Neural progenitor cell (in vitro differentiated cells): Measurements from ENCODE around the gene MDM2. TPM values are rescaled to one million over a fixed set of nuclear protein-coding genes. Genes with fewer than 3 reads are reported as not detected.

Experiments used
- DNase-seq: peaks from one replicate; pipeline ENCODE4 v3.0.0-alpha.2; 2016; ENCODE audit warnings: low spot score
- H2AFZ ChIP-seq: fragments of 200-600 bp; sonication (generic); replicated peaks from 2 replicates; pipeline ENCODE4 v1.6.1; 2016; ENCODE audit warnings: antibody characterized with exemption
- H3F3A ChIP-seq: fragments of 200-600 bp; sonication (generic); 2 replicates; pipeline ENCODE4 v1.6.1; 2016; ENCODE audit warnings: antibody characterized with exemption, low read depth
- H3K27ac ChIP-seq: fragments of 200-600 bp; sonication (generic); 2 replicates; pipeline ENCODE4 v1.5.1; 2016; ENCODE audit warnings: mild to moderate bottlenecking
- H3K27me3 ChIP-seq: fragments of 200-600 bp; sonication (generic); 2 replicates; pipeline ENCODE4 v1.6.1; 2016; ENCODE audit warnings: mild to moderate bottlenecking, moderate library complexity
- H3K36me3 ChIP-seq: fragments of 200-600 bp; sonication (generic); 2 replicates; pipeline ENCODE4 v1.5.1; 2016
- H3K4me1 ChIP-seq: fragments of 200-600 bp; sonication (generic); 2 replicates; pipeline ENCODE4 v1.6.1; 2016; ENCODE audit warnings: mixed run types
- H3K4me2 ChIP-seq: fragments of 200-600 bp; sonication (generic); 2 replicates; pipeline ENCODE4 v1.6.1; 2016
- H3K4me3 ChIP-seq: fragments of 200-600 bp; sonication (generic); 2 replicates; pipeline ENCODE4 v1.5.1; 2016
- H3K79me2 ChIP-seq: fragments of 200-600 bp; sonication (generic); 2 replicates; pipeline ENCODE4 v1.6.1; 2016; ENCODE audit warnings: low read depth
- H3K9ac ChIP-seq: fragments of 200-600 bp; sonication (generic); 2 replicates; pipeline ENCODE4 v1.6.1; 2016
- H3K9me3 ChIP-seq: fragments of 200-600 bp; sonication (generic); 2 replicates; pipeline ENCODE4 v1.5.1; 2016; ENCODE audit warnings: low read depth
- H4K20me1 ChIP-seq: fragments of 200-600 bp; sonication (generic); 2 replicates; pipeline ENCODE4 v1.6.1; 2016; ENCODE audit warnings: low read depth
- H3K27ac Mint-ChIP-seq: 3 replicates; pipeline ENCODE4 v1.8.0; 2021; ENCODE audit warnings: mixed read lengths
- H3K27me3 Mint-ChIP-seq: 2 replicates; pipeline ENCODE4 v1.8.0; 2022; ENCODE audit warnings: low read depth, mild to moderate bottlenecking, inconsistent platforms, moderate library complexity, mixed read lengths; ENCODE audit not compliant: insufficient read depth
- H3K36me3 Mint-ChIP-seq: 3 replicates; pipeline ENCODE4 v1.8.0; 2021; ENCODE audit warnings: mixed read lengths
- H3K4me1 Mint-ChIP-seq: 3 replicates; pipeline ENCODE4 v1.8.0; 2021; ENCODE audit warnings: mixed read lengths
- H3K4me3 Mint-ChIP-seq: 3 replicates; pipeline ENCODE4 v1.8.0; 2021; ENCODE audit warnings: mild to moderate bottlenecking, moderate library complexity, mixed read lengths
- H3K9me3 Mint-ChIP-seq: 3 replicates; pipeline ENCODE4 v1.8.0; 2020; ENCODE audit warnings: mixed read lengths
- EZH2 ChIP-seq: fragments of 200-600 bp; sonication (generic); IDR thresholded peaks from 2 replicates; pipeline ENCODE4 v1.6.1; 2017; ENCODE audit warnings: antibody characterized with exemption, mild to moderate bottlenecking, moderate library complexity
- EZH2phosphoT487 ChIP-seq: fragments of 200-600 bp; sonication (generic); IDR thresholded peaks from 2 replicates; pipeline ENCODE4 v1.6.1; 2017; ENCODE audit warnings: antibody characterized with exemption
- total RNA-seq: library from RNA; depleted of rRNA; stranded (reverse); fragments of >200 nt; gene quantifications from 2 replicates; pipeline ENCODE4 v1.2.3, GENCODE V29; 2015; ENCODE audit warnings: low replicate concordance
- TF ChIP-seq, protein P1 (sequence below): fragments of 200-600 bp; sonication (generic); IDR thresholded peaks from 2 replicates; pipeline ENCODE4 v1.5.1; 2017; ENCODE audit warnings: antibody characterized with exemption, mild to moderate bottlenecking

Gene MDM2
- total RNA-seq, 1 donor from 2014 or later, result 93.8 TPM

DNA sequence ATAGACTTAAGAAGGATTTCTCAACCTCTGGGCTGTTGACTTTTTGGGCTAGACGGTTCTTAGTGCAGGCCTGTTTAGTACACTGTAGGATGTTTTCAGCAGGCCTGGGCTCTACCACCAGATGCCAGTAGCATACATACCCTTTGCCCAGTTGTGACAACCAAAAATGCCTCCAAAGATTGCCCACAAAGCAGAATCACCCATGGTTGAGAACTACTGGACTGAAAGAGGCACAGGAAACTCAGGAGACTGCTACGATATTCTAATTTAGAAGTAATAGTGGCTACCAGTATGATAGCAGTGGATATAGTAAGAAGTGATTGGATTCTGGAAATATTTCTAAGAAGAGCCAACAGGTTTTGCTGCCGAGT, 46.5 kb upstream of the MDM2 start:
- Mint-ChIP-seq H3K27me3 (no peaks in the 10 kb centered on the region), H3K4me1 (no peaks in the 10 kb centered on the region), H3K27ac (no peak overlapping the region), H3K9me3 (no peaks in the 10 kb centered on the region), H3K4me3 (no peak overlapping the region), H3K36me3 (peaks cover 29% of the 10 kb centered on the region)
- Histone ChIP-seq H3F3A (no peaks in the 10 kb centered on the region), H3K36me3 (peaks cover 4% of the 10 kb centered on the region), H3K27me3 (no peaks in the 10 kb centered on the region), H3K9me3 (no peaks in the 10 kb centered on the region), H4K20me1 (no peaks in the 10 kb centered on the region), H3K27ac (no peak overlapping the region), H2AFZ (no peak overlapping the region), H3K79me2 (no peaks in the 10 kb centered on the region), H3K4me2 (no peak overlapping the region), H3K9ac (no peak overlapping the region), H3K4me1 (no peaks in the 10 kb centered on the region), H3K4me3 (no peak overlapping the region)
- TF ChIP-seq, protein P1, sequence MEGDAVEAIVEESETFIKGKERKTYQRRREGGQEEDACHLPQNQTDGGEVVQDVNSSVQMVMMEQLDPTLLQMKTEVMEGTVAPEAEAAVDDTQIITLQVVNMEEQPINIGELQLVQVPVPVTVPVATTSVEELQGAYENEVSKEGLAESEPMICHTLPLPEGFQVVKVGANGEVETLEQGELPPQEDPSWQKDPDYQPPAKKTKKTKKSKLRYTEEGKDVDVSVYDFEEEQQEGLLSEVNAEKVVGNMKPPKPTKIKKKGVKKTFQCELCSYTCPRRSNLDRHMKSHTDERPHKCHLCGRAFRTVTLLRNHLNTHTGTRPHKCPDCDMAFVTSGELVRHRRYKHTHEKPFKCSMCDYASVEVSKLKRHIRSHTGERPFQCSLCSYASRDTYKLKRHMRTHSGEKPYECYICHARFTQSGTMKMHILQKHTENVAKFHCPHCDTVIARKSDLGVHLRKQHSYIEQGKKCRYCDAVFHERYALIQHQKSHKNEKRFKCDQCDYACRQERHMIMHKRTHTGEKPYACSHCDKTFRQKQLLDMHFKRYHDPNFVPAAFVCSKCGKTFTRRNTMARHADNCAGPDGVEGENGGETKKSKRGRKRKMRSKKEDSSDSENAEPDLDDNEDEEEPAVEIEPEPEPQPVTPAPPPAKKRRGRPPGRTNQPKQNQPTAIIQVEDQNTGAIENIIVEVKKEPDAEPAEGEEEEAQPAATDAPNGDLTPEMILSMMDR, result no peak
- no peak for TF ChIP-seq EZH2
- TF ChIP-seq EZH2phosphoT487, result no peak
- DNase-seq, result no peak

DNA sequence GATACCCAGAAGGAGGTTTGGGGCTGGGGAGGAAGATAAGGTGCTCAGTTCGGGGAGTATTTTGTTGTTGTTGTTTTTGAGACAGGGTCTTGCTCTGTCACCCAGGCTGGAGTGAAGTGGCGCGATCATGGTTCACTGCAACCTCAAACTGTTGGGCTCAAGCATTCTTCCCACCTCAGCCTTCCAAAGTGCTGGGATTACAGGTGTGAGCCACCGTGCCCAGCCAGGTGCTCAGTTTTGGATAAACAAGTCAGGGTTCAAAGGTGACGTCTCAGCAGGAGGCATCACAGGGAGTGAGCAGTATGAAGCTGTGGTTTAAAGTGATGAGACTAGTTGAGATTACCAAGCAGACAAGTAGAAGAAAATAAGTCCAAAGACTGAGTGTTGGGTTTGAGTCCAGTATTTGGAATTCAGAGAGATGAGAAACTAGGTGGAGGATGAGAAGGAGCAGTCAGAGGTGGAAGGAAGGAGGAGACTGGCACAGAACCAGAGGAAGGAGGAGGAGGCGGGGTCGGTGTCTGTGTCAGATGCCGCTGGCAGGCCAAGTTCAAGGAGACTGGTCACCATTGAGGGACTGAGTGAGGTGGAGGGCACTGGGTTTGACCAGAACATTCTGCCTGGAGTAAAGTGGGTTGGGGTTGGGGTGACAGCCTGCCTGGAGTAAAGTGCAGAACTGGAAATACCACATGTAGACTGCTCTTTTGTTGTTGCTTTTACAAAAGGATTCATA, 45.9 kb upstream of the MDM2 start:
- Histone ChIP-seq H4K20me1 (no peaks in the 10 kb centered on the region), H3K27ac (no peak overlapping the region), H2AFZ (no peak overlapping the region), H3K4me2 (no peak overlapping the region), H3K27me3 (no peaks in the 10 kb centered on the region), H3K36me3 (peaks cover 4% of the 10 kb centered on the region), H3K4me1 (no peaks in the 10 kb centered on the region), H3K79me2 (no peaks in the 10 kb centered on the region), H3K9me3 (no peaks in the 10 kb centered on the region), H3K4me3 (no peak overlapping the region), H3F3A (no peaks in the 10 kb centered on the region), H3K9ac (no peak overlapping the region)
- no peak for DNase-seq
- no peak for TF ChIP-seq EZH2phosphoT487
- TF ChIP-seq, protein P1, result no peak
- no peak for TF ChIP-seq EZH2
- Mint-ChIP-seq H3K36me3 (peaks cover 28% of the 10 kb centered on the region), H3K27ac (no peak overlapping the region), H3K4me1 (no peaks in the 10 kb centered on the region), H3K9me3 (no peaks in the 10 kb centered on the region), H3K4me3 (no peak overlapping the region), H3K27me3 (no peaks in the 10 kb centered on the region)

DNA sequence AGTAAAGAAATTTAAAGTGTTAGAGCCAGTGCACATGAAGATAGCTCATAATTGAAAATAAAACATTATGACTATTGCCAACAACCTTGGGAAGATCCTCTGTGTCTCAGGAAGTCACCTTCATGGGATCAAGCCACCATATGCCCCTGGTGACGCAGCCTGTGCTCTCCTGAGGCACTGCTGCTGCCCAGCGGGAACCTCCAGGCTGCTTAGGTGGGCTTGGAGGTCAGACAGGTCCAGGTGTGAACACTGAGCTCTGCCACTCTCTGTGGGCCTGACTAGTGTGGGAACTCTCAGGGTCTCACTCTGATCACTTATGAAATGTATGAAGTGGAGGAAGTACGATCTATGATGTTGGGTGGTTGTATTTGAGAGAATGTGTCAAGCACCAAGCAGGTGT, 45.3 kb upstream of the MDM2 start:
- H3K4me1 Mint-ChIP-seq, result no peaks in the 10 kb centered on the region
- H3K27me3 Mint-ChIP-seq, result no peaks in the 10 kb centered on the region
- no peak for DNase-seq
- H4K20me1 ChIP-seq, result no peaks in the 10 kb centered on the region
- H3K4me1 ChIP-seq, result no peaks in the 10 kb centered on the region
- TF ChIP-seq EZH2phosphoT487 (no peak), EZH2 (no peak)
- TF ChIP-seq, protein P1, result no peak
- H2AFZ ChIP-seq, result no peak overlapping the region
- H3K27me3 ChIP-seq, result no peaks in the 10 kb centered on the region
- H3K9me3 Mint-ChIP-seq, result no peaks in the 10 kb centered on the region
- H3K4me3 Mint-ChIP-seq, result no peak overlapping the region
- H3K9ac ChIP-seq, result no peak overlapping the region
- H3K4me3 ChIP-seq, result no peak overlapping the region
- H3K27ac ChIP-seq, result no peak overlapping the region
- no peak overlapping the region for H3K4me2 ChIP-seq
- H3F3A ChIP-seq, result no peaks in the 10 kb centered on the region
- H3K27ac Mint-ChIP-seq, result no peak overlapping the region
- H3K36me3 ChIP-seq, result peaks cover 4% of the 10 kb centered on the region
- H3K9me3 ChIP-seq, result no peaks in the 10 kb centered on the region
- no peaks in the 10 kb centered on the region for H3K79me2 ChIP-seq
- peaks cover 24% of the 10 kb centered on the region for H3K36me3 Mint-ChIP-seq
